Measurements from ENCODE around the gene PTPRCAP.
A peak's percentile ranks its signal among the peaks of the same experiment; 100 is the strongest.

The PTPRCAP gene

DNA sequence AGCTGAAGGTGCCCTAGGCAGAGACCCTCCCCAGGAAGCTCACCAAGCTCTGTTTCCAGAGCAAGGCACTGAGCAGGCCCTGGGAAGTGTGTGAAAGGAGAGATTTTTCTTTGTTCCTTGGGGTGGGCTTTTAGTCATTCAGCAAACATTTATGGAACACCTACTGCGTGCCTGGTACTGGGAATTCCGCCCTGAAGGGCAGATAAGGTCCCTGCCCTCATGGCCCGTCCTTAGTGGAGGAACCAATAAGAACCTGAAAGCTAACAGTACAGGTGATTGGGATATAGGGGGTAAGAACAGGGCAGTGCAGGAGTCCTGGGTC, 27.7 kb upstream of the PTPRCAP start:
- no peak for DNase-seq (ENCODE audit: low read depth)

DNA sequence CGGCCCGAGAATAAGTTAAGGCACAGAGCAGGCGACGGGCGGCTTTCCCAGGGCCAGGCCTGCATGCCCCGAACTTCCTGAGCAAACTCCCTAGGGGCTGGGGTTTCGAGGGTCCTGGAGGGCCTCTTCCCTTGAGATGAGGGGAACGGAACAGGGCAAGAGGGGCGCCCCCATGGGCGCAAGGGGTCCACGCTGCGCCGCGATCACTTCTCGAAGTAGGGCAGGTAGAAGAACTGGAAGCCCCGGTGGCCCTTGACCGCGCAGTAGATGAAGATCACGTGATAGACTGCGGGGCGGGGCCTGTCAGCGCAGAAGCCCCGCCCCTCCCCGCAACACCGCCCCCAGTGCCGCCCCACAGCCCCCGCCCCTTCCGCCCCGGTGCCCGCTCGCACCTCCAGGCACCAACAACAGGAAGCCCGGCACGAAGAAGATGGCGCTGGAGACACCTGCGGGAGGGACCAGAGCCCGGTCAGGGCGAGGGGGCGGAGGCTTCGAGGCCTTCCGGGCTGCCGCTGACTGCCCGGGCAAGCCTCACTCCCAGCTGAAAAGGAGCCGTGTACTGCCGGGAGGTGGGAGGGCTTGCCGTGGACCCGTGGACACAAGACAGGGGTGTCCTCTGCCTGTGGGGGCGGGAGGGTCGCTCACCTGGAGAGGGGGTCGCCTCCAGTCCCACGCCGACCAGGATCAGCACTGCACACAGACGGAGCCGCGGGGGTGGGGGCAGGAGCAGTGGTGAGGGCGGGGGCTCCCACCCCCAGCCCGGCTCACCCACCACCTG, 27.1 kb upstream of the PTPRCAP start:
- peak; percentile 90 for DNase-seq (ENCODE audit: low read depth)

DNA sequence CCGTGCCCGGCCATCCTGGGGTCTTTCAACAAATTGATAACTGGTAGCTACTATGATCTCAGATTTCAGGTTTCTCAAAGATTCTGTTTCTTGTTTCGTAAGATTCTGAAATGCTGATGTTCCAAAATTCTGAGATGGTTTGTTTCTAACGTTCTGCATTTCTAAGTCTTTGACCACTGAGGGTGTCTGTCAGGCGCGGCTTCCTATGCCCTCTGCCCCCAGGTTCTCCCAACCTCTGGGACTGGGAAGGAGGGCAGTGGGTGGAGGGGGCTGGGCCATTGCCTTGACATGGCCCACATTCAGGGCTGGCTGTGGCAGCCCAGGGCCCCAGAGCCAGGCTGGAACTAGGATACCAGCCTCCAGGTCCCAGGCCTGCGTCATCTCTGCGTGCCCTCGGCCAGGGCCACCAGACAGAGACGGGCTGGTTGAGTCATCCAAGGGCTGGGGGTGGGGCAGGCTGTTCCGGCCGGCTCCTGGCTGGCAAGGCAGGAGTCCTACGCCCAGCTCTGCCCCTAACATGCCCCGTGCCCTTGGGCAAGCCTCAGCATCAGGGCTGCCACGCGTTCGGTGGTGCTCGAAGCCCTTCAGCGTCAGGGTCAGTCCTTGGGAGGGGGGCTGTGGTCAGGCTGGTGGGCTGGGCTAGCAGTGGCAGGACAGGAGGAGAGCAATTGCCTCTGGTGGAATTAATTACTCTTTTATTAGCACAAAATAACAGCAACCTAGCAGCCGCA, 26.4 kb upstream of the PTPRCAP start:
- DNase-seq (ENCODE audit: low read depth) = no peak

DNA sequence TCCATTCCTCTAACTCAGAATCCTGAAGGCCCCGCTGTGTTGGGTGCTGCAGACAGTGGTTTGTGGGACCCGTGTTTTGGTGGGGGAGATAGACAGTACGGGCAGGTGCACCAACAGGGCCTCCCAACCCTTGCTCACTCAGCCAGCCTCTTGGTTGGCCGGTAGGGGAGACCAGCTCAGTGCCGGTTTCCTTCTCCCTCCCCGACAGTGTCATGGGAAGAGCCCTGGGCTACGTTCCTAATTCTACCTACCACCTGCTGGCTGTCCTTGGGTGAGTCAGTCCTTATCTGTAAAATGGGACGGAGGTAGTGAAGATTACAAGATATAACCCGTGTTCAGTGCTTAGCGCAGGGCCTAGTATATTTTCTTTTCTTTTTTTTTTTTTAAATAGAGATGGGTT, 25.7 kb upstream of the PTPRCAP start:
- DNase-seq (ENCODE audit: low read depth) = no peak

- DNase-seq (ENCODE audit: low read depth) = no peak
Measured at GRCh38 chr11:67458266-67458665, 20.8 kb upstream of the PTPRCAP start.

DNA sequence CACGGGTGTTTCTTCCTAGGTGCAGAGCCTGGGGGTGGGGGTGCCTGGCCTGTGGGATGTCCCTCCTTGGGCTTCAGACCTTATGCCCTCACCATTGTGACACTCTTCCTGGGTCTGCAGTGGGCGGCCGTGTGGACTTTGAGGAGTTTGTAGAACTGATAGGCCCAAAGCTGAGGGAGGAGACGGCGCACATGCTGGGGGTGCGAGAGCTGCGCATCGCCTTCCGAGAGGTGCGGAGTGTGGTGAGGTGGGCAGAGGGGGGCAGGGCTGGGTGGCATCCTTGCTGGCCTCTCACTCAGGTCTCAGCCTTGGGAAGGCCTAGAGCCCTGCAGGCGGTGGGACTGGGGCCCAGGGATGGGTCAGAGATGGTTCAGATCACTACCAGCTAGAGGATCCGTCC, 20.0 kb upstream of the PTPRCAP start:
- no peak for DNase-seq (ENCODE audit: low read depth)

DNA sequence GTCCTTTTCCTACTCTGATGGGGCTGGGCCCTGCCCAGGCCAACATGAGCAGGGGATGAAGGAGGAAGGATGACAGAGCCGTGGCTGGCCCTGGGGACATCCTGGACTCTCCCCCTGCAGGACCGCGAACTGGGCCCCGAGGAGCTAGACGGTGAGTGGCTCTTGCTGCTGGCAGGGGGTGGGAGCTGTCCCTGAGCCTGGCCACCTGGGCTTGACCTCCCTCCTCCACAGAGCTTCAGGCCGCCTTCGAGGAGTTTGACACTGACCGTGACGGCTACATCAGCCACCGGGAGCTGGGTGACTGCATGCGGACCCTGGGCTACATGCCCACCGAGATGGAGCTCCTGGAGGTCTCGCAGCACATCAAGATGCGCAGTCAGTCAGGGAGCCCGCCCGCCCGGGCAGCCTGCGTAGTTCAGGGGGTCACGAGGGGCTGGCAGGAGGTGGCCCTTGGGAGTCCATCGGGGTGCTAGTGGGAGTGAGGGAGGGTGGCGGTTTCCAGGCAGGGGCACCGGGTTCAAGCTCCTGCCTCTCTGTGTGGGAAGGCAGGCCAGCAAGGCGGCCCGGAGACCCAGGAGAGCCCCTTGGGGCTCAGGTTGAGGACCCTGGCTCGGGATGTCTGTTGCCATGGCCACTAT, 18.7 kb upstream of the PTPRCAP start:
- no peak for DNase-seq (ENCODE audit: low read depth)

DNA sequence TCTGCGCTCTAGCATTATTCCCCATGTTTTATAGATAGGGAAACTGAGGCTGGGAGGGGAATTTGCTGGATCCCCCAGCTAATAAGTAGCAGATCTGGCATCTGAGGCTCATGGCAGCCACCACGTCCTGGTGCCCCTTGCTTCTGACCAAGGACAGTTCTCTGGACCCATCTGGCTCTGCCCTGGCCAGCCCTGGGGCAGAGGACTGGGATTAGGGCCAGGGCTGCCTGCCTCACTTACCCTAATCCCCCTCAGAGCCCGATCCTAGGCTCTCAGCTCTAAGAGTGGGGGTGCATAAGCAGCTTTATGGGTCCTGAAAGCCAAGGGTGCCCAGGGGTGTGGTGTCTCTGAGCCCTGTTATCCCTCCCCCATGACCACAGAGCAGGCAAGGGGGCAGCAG, 17.6 kb upstream of the PTPRCAP start, which contains the start of gene CABP4:
Gene CABP4, plus strand, starts transcription at position 301 of the 400 bp plus-strand sequence. Its CDS starts 70 bp downstream, at position 371.
- no peak for DNase-seq (ENCODE audit: low read depth)

GRCh38 chr11:67453816-67454732, 16.6 kb upstream of the PTPRCAP start:
- no peak for DNase-seq (ENCODE audit: low read depth)

DNA sequence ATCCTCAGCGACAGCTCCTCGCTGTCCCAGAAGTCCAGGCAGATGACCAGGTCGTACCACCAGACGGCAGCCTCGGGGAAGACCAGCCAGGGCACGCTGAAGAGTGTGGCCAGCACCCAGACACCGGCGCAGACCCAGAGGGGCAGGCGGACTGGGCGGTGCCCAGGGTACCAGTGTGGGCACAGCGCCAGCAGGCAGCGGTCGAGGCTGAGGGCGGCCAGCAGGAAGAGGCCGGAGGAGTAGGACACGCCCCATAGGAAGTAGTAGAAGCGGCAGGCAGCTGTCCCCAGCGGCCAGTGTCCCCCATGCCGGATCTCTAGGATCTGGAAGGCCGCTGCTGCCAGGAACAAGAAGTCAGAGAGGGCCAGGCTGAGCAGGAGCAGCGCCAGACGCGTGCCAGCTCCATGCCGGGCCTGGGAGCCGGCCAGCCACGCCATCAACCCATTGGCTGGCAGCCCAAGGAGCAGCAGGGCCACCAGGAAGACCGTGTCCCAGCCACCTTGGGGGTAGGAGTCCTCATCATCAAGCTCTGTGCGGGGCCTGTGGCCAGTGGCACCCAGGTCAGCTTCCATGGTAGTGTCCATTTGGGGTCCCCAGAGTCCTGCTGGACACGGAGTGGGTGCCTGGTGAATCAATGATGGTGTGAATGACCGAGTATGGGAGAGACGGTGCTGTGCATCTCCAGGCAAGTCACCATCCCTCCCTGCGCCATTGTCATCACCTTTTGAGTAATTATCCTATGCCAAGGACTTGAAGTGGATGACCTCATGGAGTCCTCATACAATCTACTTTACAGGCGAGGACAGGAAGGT, 14.9 kb upstream of the PTPRCAP start, which contains the start of gene GPR152:
Gene GPR152, minus strand, starts transcription at position 589 of the 812 bp plus-strand sequence. Its CDS starts 5 bp downstream, at position 584.
- DNase-seq (ENCODE audit: low read depth) = no peak

- DNase-seq (ENCODE audit: low read depth) = no peak
Measured at GRCh38 chr11:67451658-67451976, 14.1 kb upstream of the PTPRCAP start.

- no peak for DNase-seq (ENCODE audit: low read depth)
Measured at GRCh38 chr11:67450796-67451657, 13.5 kb upstream of the PTPRCAP start.

GRCh38 chr11:67449116-67449844, 11.8 kb upstream of the PTPRCAP start:
- DNase-seq (ENCODE audit: low read depth) = no peak

GRCh38 chr11:67448220-67448609, 10.7 kb upstream of the PTPRCAP start:
- DNase-seq (ENCODE audit: low read depth) = no peak

DNA sequence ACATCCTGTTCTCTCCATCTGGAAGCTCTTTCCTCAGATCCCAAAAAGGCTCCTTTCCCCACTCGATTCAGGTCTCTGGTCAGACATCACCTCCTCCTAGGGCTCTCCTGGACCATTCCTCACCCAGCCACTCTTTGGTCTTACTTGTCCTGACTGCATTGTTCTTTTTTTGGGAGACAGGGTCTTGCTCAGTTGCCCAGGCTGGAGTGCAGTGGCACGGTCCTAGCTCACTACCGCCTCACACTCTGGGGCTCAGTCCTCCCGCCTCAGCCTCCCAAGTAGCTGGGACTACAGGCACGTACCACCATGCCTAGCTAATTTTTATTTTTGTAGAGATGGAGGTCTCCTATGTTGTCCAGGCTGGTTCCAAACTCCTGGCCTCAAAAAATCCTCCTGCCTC, 8.0 kb upstream of the PTPRCAP start:
- no peak for DNase-seq (ENCODE audit: low read depth)

- no peak for DNase-seq (ENCODE audit: low read depth)
Measured at GRCh38 chr11:67442504-67443404, 5.3 kb upstream of the PTPRCAP start.

- DNase-seq (ENCODE audit: low read depth) = no peak
Measured at GRCh38 chr11:67441731-67442351, 4.4 kb upstream of the PTPRCAP start.

DNA sequence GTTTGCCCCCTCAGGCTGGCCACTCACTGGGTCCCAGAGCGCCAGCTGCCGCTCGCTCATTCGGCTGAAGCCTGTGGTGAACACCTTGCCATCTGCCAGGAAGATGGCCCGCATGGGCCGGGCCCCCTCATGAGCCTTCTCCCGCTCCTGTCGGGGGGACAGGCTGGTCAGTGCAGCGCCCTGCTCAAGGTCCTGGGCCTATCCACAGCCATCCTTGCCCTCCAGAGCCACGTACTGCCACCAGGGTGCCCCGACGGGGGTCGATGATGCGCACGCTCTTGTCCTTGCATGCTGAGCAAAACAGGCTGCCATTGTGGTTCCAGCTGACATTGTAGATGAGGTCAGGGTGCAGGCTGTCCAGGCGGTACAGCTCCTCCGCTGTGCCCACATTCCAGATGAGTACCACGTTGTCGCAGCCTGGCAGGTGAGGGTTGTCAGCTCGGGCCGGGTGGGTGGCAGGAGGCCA, 3.6 kb upstream of the PTPRCAP start:
- no peak for DNase-seq (ENCODE audit: low read depth)
